Lower leg skin (tissue), 3 donors: ENCODE data around the gene GUCY1B1.

Source experiments
- POLR2A ChIP-seq, 2 donors: fragments of 450-650 bp; IDR thresholded peaks; one replicate each; pipeline ENCODE4 v1.6.1; 2016 to 2017; ENCODE audit warnings: antibody characterized with exemption in 2 of 2, mild to moderate bottlenecking in 1 of 2, moderate library complexity in 1 of 2
- TF ChIP-seq, protein P1 (sequence below), 3 donors: fragments of 450-650 bp; IDR thresholded peaks; one replicate each; pipeline ENCODE4 v1.5.1; 2016; ENCODE audit warnings: antibody characterized with exemption in 3 of 3, mild to moderate bottlenecking in 3 of 3, moderate library complexity in 2 of 3

DNA sequence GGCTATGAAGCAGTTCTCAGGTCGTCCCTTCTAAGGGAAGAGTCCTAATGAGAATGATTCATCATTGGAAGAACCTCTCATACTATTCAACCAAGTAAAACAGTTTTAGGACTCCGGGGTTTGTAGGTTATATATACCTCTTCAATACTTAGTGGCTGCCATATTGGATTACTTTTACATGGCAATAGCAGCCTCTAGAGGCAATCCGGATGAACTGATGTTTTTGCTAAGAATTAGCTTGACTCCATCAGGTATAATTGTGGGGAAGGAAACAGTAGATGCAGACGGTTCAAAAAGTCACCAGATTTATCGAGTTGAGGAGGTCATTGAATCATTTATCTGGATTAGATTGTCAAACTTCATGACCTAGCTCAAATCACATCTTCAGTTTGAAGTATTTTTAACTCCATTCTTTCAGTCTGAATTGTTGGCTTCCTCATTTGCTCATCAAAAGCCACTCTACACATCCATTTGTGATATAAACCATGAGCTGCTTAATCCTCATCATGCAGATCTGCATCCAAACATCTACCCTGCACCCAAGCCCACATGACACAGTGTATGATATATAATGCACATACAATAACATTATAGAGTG, 28.4 kb downstream of the GUCY1B1 start:
- TF ChIP-seq, protein P1, sequence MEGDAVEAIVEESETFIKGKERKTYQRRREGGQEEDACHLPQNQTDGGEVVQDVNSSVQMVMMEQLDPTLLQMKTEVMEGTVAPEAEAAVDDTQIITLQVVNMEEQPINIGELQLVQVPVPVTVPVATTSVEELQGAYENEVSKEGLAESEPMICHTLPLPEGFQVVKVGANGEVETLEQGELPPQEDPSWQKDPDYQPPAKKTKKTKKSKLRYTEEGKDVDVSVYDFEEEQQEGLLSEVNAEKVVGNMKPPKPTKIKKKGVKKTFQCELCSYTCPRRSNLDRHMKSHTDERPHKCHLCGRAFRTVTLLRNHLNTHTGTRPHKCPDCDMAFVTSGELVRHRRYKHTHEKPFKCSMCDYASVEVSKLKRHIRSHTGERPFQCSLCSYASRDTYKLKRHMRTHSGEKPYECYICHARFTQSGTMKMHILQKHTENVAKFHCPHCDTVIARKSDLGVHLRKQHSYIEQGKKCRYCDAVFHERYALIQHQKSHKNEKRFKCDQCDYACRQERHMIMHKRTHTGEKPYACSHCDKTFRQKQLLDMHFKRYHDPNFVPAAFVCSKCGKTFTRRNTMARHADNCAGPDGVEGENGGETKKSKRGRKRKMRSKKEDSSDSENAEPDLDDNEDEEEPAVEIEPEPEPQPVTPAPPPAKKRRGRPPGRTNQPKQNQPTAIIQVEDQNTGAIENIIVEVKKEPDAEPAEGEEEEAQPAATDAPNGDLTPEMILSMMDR (IDR thresholded peaks at IDR 0.05) = peak in 1 of 3 donors; percentile 60
- TF ChIP-seq POLR2A (IDR thresholded peaks at IDR 0.05) = no peak
